NCI-H2196 treated with DMSO at 0.1 percent for 48 hours (cell line): Measurements from ENCODE around the gene ATF6.
"Not testable (repeated sequence)": the region's sequence is repeated elsewhere in the genome, so short reads cannot be mapped to it uniquely, and the experiment has no call there.

ENCODE experiments used
- DNase-seq: peaks from one replicate; lab custom pipeline; 2025; ENCODE audit not compliant: unreplicated experiment; lab: John Stamatoyannopoulos, UW

ATF6 gene

DNA sequence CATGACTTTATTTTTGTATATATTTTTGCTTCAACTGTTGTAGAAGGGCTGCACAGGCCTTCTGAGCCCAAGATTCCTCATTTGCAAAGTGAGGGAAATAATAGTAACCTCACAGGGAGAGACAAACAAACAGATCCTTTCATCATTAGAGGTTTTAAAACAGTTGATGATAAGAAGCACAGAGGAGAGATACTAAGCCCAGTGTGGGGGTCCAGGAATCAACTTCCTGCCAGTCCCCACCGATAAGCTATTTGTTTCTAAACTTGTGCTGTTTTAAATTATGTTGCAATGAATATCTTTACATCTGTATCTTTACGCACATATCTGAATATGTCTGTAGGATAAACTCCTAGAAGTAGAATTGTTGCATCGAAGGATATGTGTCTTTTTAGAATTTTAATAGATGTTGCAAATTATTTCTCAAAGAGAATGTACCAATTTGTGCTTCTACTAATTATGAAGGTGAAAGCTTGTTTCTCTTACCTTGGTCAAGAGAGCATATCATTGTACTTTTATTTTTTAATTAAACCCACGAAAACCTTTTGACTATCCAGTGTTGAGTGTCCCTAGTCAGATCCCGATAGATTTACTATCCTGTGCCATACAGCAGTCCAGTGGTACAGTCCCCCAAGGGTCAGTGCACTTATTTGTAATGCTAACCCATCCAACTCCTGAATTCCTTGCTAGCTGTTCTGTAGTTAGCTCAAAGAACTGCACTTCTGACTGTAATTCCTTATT is 34.0 kb upstream of the ATF6 start:
- DNase-seq, result no peak

DNA sequence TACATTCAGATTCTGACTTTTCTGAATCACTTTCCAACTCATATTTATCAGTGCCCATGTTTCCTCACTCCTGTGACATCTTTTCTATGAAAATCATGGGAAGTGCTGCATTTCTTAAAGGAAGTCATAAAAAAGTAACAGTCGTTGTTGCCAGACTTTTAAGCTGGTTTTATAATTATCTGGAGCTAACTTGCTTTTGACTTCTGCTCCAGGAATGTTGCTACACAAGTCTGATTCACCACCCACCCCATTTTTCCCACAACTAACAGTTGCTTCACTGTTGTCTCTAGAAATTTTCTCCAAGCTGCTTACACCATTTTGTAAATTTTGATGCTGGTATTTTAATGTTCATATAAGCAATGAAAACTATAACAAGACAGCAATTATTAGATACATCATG is 32.6 kb upstream of the ATF6 start:
- DNase-seq, result no peak

DNA sequence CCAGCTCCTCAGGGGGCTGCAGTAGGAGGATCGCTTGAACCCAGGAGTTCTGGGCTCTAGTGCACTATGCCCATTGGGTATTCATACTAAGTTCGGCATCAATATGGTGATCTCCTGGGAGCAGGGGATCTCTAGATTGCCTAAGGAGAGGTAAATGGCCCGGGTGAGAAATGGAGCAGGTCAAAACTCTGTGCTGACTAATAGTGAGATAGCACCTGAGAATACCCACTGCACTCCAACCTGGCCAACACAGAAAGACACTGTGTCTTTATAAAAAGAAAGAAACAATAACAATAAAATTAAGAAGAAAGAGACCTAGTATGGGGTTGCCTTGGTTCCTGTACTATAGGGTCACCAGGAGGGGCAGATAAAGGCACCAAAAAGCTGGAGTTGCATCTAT is 30.3 kb upstream of the ATF6 start:
- no peak for DNase-seq

DNA sequence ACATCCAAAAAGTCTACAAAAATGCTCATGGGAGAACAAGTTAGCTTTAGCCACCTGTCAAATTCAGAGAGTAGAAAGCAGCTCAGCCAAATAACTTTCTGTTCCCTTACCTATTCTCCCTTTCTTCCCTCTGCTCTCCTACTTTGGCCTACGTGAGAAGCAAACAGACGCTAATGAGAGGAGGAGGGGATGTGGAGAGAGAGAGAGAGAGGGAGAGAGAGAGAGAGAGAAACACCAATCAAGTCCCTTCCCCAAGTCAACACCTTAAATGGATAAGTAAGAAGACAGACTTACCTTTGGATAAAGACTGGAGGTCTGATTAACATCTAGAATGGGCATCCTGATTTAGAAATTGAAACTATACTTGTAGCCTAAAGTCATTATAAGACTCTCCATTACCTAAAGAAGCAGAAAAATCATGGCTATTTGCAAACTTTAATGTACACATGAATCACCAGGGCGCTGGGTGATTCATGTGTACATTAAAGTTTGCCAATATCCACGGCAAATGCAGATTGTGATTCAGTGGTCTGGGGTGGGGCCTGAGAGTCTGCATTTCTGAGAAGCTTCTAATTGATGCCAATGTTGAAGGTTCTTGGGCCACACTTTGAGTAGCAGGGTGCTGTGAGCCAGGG is 29.7 kb upstream of the ATF6 start:
- no peak for DNase-seq

DNA sequence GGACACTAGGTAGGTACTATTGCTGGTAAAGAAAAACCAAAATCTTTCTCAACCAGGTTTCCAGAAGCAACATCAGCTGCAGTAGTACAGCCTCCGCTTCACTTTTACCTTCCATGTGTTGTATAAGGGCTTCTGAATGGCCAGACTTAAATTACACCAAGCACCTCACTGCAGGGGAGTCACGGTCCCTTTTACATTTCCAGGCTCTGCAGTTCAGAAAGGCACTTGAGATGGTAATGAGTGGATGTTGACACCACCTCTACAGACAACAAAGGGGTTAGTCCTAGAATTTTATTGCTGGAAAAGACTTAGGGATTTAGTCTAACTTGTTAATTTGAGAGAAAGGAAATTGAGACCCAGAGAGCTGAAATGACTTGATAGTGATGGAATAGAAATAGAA is 28.5 kb upstream of the ATF6 start:
- no peak for DNase-seq

DNA sequence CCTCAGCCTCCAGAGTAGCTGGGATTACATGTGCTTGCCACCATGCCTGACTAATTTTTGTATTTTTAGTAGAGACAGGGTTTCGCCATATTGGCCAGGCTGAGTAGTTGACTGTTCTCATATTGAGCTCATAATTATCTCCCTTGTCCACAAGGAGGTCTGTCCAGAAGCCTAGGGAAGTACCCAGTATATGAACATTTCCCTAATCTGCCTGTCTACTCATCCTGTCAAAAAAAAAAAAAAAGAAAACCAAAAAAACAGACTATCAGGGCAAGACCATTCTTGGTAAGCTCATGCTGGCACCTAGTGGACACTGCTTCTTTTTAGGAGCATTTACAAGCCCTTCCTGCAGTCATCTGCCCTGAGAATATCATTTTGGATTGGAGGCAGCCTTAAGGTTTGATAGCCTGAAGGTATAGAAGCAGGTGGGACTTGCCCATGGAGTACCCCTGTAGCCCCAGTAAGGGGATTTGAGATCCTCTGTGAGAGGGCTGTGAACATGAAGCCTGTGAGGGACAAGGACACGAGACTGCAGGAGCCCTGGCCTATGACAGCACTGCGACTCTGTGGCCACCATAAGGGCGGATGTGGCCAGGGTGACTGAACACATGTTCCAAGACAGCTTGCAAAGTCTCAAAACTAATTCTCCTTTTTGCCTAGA is 27.4 kb upstream of the ATF6 start:
- no peak for DNase-seq

DNA sequence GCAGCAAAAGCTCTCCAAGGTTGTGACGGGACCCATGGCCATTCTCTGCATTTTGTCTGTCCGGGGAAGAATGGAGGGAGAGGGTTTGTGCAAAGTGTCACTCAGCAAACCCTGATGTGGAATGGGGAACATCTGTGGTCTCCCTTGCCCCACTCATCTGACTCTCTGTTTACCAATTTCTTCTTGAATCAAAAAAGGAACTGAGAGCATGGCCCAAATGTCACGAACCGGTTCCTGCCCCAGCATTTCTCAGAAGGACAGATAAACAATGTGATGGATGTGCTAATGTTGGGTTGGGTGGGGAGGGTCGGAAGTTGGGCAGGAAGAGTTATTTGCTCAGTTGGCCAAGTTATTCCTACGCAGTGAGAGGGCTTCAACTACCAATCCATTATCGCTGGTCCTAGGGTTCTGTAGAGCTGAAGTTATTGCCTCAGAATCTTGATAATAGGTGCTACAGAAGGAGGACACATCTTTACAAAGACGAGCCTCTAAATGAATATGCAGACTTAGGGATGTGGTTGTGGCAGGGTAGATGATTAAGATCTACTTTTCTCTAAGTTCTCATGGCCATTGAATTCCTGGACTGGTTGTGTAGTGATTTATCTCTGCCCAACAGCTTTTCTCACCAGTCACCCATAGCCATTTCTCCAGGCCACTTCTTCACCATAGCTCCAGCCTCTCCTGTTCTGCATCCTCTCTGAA is 26.1 kb upstream of the ATF6 start:
- DNase-seq, result no peak

DNA sequence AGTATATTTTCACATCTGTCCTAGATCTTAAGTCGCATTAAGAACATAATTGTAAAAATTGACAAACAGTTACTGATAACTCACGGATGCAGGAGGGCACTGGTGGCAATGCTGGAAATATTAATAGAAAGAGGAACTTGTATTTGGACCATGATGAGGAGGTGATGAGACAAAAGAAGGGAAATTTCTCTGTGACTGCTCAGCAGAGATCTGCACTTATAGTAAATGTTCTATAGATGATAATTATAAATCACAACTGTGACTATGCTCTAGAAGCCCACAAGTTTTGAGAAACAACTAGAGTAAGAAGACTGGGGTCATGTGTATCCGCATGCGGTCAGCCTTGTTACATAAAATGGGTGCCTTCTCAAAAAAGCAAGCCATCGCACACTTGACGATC is 25.2 kb upstream of the ATF6 start:
- no peak for DNase-seq

DNA sequence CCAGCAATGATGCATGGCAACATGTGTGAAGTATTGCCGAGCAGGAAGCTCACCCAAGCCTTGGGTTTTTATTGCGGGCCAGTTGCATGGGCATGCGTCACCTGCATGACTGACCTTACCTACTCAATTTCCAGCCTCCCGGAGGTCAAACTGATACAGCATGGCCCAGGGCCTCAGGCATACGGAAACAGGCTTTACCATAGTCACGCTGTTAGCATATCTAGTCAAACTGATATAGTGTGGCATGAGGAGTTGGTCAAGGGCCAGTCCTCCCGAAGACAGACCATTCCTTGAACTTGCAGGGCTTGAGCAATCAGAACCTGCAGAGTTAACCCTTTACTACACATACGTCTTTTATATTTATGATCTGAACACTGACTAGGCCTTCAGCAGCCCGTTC is 22.9 kb upstream of the ATF6 start:
- no peak for DNase-seq

DNA sequence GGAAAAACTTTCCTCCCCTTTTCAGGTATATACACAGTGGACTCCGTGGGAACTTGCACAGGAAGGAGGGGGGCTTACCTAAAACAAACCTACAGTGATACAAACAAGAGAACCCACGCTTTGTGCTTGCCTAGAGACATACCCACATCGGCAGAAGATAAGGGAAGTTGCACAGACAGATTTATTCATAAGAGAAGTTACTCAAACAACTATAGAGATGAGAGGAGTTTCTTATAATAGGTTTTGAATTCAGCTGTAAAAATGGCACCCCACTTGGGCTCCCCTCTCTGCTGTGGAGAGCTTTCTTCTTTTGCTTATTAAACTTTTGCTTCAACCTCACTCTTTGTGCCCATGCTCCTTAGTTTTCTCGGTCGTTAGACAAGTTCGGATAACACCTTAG is 18.3 kb upstream of the ATF6 start:
- no peak for DNase-seq

DNA sequence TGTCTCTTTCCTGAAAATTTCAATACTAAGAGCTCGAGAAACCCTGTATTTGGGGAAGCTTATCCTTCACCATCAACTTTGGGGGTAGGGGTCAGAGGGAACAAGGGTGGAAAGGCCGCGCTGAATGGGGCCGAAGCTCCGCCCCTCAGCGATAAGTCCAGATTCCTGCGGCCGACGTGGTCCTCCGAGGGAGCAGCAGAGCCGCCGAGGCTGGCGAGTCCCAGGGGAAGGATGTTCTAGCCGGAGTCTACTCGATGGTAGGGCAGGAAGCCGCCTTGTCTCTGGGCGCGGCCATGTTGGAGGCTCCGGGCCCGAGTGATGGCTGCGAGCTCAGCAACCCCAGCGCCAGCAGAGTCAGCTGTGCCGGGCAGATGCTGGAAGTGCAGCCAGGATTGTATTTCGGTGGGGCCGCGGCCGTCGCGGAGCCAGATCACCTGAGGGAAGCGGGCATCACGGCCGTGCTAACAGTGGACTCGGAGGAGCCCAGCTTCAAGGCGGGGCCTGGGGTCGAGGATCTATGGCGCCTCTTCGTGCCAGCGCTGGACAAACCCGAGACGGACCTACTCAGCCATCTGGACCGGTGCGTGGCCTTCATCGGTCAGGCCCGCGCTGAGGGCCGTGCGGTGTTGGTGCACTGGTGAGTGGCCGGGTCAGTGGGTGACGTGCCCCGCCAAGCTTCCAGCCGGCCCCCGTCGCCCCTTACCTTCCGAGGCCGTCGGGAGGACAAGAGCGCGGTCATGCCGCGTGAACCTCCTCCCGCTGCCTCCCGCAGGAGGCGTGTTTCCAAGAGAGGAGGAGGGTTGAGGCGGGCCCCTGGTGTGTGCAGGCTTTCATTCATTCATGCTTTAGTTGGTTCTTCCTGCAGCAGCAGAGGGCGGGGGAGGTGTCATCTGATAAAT is 16.4 kb upstream of the ATF6 start, which contains the start of gene DUSP12:
TSS of gene DUSP12 (plus strand) at position 278 of the 899 bp plus-strand sequence. CDS start at position 294, 16 bp downstream.
- DNase-seq, result peak; percentile 96

DNA sequence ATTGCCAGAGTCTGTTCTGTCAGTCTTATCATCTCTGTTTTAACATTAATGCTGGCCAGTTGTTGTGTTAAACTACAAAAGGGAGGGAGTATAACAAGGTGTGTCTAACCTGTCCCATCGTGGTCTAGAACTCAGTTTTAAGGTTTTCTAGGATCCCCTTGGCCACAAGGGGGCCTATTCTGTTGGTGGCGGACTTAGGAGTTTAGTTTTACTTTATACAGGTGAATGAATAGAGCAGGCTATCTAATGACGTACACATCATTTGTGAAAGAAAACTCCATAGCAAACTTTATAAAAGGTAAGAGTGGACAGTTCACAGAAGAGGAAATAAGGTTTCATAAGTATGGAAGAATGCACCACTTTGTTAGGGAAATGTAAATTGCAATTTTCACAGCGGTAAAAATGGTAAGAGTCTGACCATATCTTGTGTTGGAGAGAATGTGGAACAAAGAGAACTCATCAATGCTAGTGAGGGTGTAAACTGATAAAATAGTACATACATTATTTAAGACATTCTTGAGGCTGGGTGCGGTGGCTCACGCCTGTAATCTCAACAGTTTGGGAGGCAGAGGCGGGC is 2.5 kb upstream of the ATF6 start:
- no peak for DNase-seq

DNA sequence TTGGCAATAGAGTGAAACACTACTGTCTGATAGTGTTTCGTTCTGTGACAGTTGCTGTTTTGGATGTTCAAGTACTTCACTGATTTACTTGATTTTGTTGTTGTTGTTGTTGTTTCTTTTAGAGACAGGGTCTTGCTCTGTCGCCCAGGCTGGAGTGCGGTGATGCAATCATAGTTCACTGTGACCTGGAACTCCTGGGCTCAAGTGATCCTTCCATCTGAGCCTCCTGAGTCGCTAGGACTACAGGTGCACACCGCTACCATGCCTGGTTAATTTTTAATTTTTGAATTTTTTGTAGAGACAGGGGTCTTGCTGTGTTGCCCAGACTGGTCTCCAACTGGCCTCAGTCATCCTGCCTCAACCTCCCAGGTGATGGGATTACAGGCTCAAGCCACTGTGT is 2.3 kb downstream of the ATF6 start:
- no peak for DNase-seq

DNA sequence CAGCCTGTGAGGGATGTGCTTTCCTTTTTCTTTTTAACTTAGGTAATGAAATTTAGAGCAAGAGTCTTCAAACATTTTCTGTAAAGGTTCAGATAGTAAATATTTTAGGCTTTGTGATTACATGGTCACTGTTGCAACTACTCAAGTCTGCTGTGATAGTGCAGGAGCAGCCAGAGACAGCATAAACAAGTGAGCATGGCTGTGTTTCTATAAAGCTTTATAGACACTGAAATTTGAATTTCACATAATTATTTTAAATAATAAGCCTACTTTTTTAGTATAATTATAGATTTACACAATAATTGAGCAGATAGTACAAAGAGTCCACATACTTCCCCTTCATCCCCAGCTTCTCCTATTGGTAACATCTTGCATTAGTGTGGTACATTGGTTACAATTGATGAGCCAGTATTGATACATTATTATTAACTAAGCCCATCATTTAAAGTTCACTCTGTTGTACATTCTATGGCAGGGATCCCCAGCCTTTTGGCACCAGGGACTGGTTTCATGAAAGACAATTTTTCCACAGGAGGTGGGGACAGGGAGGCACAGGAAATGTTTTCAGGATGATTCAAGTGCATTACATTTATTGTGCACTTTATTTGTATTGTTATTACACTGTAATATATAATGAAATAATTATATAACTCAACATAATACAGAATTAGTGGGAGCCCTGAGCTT is 3.0 kb downstream of the ATF6 start:
- no peak for DNase-seq

DNA sequence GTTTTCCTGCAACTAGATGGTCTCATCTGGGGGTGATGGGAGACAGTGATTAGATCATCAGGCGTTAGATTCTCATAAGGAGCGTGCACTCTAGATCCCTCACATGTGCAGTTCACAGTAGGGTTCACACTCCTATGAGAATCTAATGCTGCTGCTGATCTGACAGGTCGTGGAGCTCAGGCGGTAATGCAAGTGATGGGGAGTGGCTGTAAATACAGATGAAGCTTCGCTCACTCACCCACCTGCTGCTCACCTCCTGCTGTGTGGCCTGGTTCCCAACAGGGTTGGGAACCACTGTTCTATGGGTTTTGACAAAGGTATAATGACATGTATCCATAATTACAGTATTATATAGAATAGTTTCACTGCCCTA is 3.5 kb downstream of the ATF6 start:
- not testable (repeated sequence) for DNase-seq

DNA sequence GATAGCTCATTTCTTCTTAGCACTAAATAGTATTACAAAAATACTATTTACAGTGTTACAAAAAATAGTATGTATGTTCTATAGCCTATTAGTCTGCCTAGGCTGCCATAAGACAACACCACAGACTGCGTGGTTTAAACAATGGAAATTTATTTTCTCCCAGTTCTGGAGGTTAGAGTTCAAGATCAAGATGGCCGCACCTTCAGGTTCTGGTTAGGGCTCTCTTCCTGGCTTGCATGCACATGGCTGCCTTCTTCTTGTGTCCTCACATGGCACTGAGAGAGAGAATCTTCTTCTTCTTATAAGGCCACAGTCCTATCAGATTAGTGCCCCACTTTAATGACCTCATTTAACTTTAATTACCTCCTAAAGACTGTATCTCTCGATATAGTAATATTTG is 4.1 kb downstream of the ATF6 start:
- no peak for DNase-seq

DNA sequence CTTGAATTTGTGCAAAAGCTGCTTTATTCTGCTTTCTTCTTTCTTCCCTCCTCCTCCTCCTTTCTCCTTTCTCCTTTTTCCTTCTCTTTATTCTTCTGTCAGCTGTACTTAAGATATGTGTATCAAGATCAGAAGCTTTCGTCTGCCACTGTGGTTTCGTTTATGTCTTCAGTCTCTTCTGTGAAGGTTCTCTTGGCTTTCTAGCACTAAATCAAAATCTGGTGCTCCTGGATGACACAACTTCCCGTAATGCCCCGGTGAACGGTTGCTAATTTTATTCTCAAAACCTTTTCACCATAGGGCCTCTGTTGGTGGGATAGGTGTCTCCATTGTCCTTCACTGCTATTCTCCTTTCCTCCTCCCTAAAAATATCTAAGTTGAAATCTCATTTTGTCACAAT is 5.0 kb downstream of the ATF6 start:
- no peak for DNase-seq

DNA sequence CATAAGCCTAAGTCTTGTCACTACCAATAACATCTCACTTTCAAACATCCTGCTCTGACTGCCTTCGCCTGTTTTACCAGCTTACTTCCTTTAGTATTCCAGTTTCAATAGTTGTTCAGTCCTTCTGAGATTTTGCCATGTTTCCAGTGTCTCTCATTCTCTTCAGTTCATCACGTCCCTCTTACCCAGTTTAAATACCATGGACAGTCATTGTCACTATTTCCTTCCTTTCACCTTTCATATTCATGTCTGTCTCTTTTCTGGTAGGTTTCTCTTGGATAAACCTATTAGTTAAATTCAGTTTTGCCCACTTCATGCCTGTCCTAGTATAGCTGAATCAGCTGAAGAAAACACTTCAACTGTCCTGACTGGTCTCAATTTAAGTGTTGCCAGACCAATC is 5.9 kb downstream of the ATF6 start:
- no peak for DNase-seq

DNA sequence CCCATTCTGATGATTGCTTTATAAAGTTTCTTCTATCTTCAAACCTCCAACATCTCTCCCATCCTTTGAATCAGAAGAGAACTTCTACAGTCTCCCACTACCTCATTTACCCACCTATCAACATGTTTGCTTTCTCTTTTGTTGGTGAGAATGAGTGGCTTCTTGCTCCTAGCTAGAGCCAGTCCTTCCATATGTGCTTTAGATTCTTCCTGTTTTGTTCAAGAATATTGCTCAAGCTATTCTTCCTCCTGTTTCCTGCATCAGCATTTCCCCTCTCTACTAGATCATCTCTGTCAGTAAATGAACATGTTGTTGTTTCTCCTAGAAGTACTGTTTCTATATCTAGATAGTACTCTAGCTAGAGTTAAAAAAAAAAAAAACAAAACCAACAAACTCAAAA is 6.3 kb downstream of the ATF6 start:
- DNase-seq, result no peak

DNA sequence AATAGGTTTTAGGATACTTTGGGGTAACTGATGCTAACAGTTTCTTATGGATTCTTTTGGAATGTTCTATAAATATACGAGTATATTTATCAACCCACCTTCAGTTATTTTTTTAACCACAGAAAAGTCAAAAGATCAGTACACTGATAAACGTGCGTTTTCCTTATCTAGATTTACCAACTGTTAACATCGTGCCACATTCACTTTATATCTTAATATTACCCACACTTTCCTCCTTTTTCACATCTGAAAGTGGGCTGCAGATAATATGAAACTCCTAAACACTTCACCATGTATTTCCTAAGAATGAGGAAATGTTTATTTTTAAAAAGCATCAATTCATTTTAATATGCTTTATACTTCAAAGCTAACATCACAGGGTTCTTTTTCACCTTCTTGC is 7.7 kb downstream of the ATF6 start:
- DNase-seq, result no peak
